Nephron (organoid): ENCODE data around the gene ADD1.

Experiments used
- H3K27ac Mint-ChIP-seq, 3 experiments: 2 replicates each; pipeline ENCODE4 v1.8.0; 2020; ENCODE audit warnings: mixed read lengths in 3 of 3, mild to moderate bottlenecking in 2 of 3, moderate library complexity in 1 of 3
- H3K27me3 Mint-ChIP-seq: 2 replicates; pipeline ENCODE4 v1.8.0; 2021; ENCODE audit warnings: low read depth, mild to moderate bottlenecking, moderate library complexity, mixed read lengths
- H3K36me3 Mint-ChIP-seq: 2 replicates; pipeline ENCODE4 v1.8.0; 2020; ENCODE audit warnings: low read depth, mixed read lengths
- H3K4me1 Mint-ChIP-seq: 2 replicates; pipeline ENCODE4 v1.8.0; 2020; ENCODE audit warnings: mixed read lengths
- H3K4me3 Mint-ChIP-seq, 3 experiments: 2 replicates each; pipeline ENCODE4 v1.8.0; 2020; ENCODE audit warnings: mild to moderate bottlenecking in 3 of 3, mixed read lengths in 3 of 3, moderate library complexity in 2 of 3
- H3K9me3 Mint-ChIP-seq: 2 replicates; pipeline ENCODE4 v1.8.0; 2020; ENCODE audit warnings: mixed read lengths
- CTCF ChIP-seq, 3 experiments: fragments of 200-600 bp; sonication (generic); IDR thresholded peaks; one replicate each; pipeline ENCODE4 v1.5.0; 2021; ENCODE audit warnings: antibody characterized with exemption in 3 of 3; ENCODE audit not compliant: unreplicated experiment in 3 of 3

Gene ADD1

GRCh38 chr4:2820216-2820982 lies 23.2 kb upstream of the ADD1 start:
- no peak for TF ChIP-seq CTCF (IDR thresholded peaks at IDR 0.05; ENCODE audit: unreplicated experiment in 3 of 3)
- H3K9me3 Mint-ChIP-seq: peaks cover 8% of the 10 kb centered on the region

GRCh38 chr4:2822461-2823300 lies 21.0 kb upstream of the ADD1 start:
- no peak overlapping the region for H3K27ac Mint-ChIP-seq
- TF ChIP-seq CTCF (IDR thresholded peaks at IDR 0.05; ENCODE audit: unreplicated experiment in 3 of 3): no peak

More at GRCh38 chr4:2820216-2820982, 23.2 kb upstream of the ADD1 start:
- Mint-ChIP-seq H3K4me3 (peak overlapping the region; percentile 84 to 90 (median 88)), H3K27ac (peak overlapping the region in 2 of 3 experiments; percentile 57 to 74), H3K27me3 (no peaks in the 10 kb centered on the region), H3K4me1 (peaks cover 5% of the 10 kb centered on the region), H3K36me3 (peaks cover 24% of the 10 kb centered on the region)

GRCh38 chr4:2823301-2823670 lies 20.4 kb upstream of the ADD1 start:
- Mint-ChIP-seq H3K27me3 (no peaks in the 10 kb centered on the region), H3K27ac (no peak overlapping the region), H3K9me3 (no peaks in the 10 kb centered on the region), H3K36me3 (peaks cover 23% of the 10 kb centered on the region), H3K4me1 (peaks cover 5% of the 10 kb centered on the region), H3K4me3 (no peak overlapping the region)
- no peak for TF ChIP-seq CTCF (IDR thresholded peaks at IDR 0.05; ENCODE audit: unreplicated experiment in 3 of 3)

More at GRCh38 chr4:2822461-2823300, 21.0 kb upstream of the ADD1 start:
- Mint-ChIP-seq H3K4me1 (peaks cover 5% of the 10 kb centered on the region), H3K4me3 (no peak overlapping the region), H3K9me3 (no peaks in the 10 kb centered on the region), H3K27me3 (no peaks in the 10 kb centered on the region), H3K36me3 (peaks cover 23% of the 10 kb centered on the region)

GRCh38 chr4:2823671-2824328 lies 19.8 kb upstream of the ADD1 start:
- Mint-ChIP-seq H3K4me1 (peaks cover 5% of the 10 kb centered on the region), H3K9me3 (no peaks in the 10 kb centered on the region), H3K36me3 (peaks cover 26% of the 10 kb centered on the region), H3K27ac (no peak overlapping the region), H3K27me3 (no peaks in the 10 kb centered on the region), H3K4me3 (no peak overlapping the region)
- TF ChIP-seq CTCF (IDR thresholded peaks at IDR 0.05; ENCODE audit: unreplicated experiment in 3 of 3): no peak

GRCh38 chr4:2824329-2824835 lies 19.3 kb upstream of the ADD1 start:
- H3K27ac Mint-ChIP-seq: no peak overlapping the region
- no peaks in the 10 kb centered on the region for H3K9me3 Mint-ChIP-seq
- peaks cover 4% of the 10 kb centered on the region for H3K4me1 Mint-ChIP-seq

More at GRCh38 chr4:2824329-2824835, 19.3 kb upstream of the ADD1 start:
- Mint-ChIP-seq H3K27me3 (no peaks in the 10 kb centered on the region), H3K4me3 (no peak overlapping the region), H3K36me3 (peaks cover 30% of the 10 kb centered on the region)
- no peak for TF ChIP-seq CTCF (IDR thresholded peaks at IDR 0.05; ENCODE audit: unreplicated experiment in 3 of 3)
